SKM-1 treated with dmso at 0.1 percent for 144 hours (cell line): Measurements from ENCODE around the gene ACACB.
A peak's percentile ranks its signal among the peaks of the same experiment; 100 is the strongest.
"Not testable (repeated sequence)": the region's sequence is repeated elsewhere in the genome, so short reads cannot be mapped to it uniquely, and the experiment has no call there.

Source experiments
- DNase-seq: peaks from one replicate; lab custom pipeline; 2025; ENCODE audit not compliant: unreplicated experiment; lab: John Stamatoyannopoulos, UW

Gene ACACB

GRCh38 chr12:109139360-109139759, 23.0 kb downstream of the ACACB start:
- no peak for DNase-seq

GRCh38 chr12:109139791-109140190, 23.4 kb downstream of the ACACB start:
- DNase-seq: no peak

GRCh38 chr12:109140560-109140959, 24.2 kb downstream of the ACACB start:
- no peak for DNase-seq

- no peak for DNase-seq
Measured at GRCh38 chr12:109144224-109144623, 27.8 kb downstream of the ACACB start.

GRCh38 chr12:109147126-109147525, 30.7 kb downstream of the ACACB start:
- not testable (repeated sequence) for DNase-seq

- DNase-seq: no peak
Measured at GRCh38 chr12:109147954-109148353, 31.6 kb downstream of the ACACB start.

- no peak for DNase-seq
Measured at GRCh38 chr12:109150124-109150640, 33.8 kb downstream of the ACACB start.

- no peak for DNase-seq
Measured at GRCh38 chr12:109151457-109151856, 35.1 kb downstream of the ACACB start.

GRCh38 chr12:109153821-109154441, 37.5 kb downstream of the ACACB start:
- DNase-seq: no peak

- peak; percentile 29 for DNase-seq
Measured at GRCh38 chr12:109154451-109155438, 38.4 kb downstream of the ACACB start.

- no peak for DNase-seq
Measured at GRCh38 chr12:109156036-109156435, 39.6 kb downstream of the ACACB start.

- no peak for DNase-seq
Measured at GRCh38 chr12:109156586-109156985, 40.2 kb downstream of the ACACB start.

GRCh38 chr12:109157986-109158385, 41.6 kb downstream of the ACACB start:
- no peak for DNase-seq

- no peak for DNase-seq
Measured at GRCh38 chr12:109160433-109160832, 44.0 kb downstream of the ACACB start.

GRCh38 chr12:109160873-109161272, 44.5 kb downstream of the ACACB start:
- no peak for DNase-seq

GRCh38 chr12:109162551-109162950, 46.2 kb downstream of the ACACB start:
- no peak for DNase-seq

GRCh38 chr12:109163167-109163566, 46.8 kb downstream of the ACACB start:
- DNase-seq: no peak

- no peak for DNase-seq
Measured at GRCh38 chr12:109165599-109165998, 49.2 kb downstream of the ACACB start.

GRCh38 chr12:109166371-109166770, 50.0 kb downstream of the ACACB start:
- DNase-seq: no peak

GRCh38 chr12:109167781-109168180, 51.4 kb downstream of the ACACB start:
- DNase-seq: no peak

- DNase-seq: no peak
Measured at GRCh38 chr12:109169262-109169661, 52.9 kb downstream of the ACACB start.

GRCh38 chr12:109169686-109170085, 53.3 kb downstream of the ACACB start:
- DNase-seq: no peak
